ENCODE measurements around the gene THAP4. TPM values are rescaled to one million over a fixed set of nuclear protein-coding genes. Genes with fewer than 3 reads are reported as not detected.

The THAP4 gene
- total and polyA plus RNA-seq, 12 donors = 68.7 to 101 (median 78.3) TPM

DNA sequence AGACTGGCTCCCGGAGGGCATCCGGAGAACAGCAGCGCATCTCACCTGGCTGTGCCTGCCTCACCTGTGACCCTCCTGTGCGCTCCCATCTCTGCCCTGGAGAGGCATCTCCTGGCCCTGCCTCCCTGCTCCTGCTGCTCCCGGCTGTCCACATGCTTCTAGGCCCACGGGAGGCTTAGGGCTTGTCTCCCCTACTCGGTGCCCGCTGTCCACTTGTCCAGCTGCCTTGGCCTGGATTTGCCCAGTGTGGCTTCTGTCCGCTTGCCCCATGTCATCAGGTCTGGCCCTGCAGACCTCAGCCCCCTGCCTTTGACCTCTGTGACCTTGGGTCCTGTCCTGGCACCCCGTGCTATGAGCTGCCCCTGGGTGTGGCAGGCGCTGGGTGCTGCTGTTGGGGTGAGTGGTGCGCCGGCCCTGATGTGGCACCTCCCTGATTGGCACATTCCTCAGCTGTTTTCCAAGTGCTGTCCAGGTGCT, 73.9 kb downstream of the THAP4 start:
- intact Hi-C loops (cut with DNase I) = no loop called here
- no peak for DNase-seq

DNA sequence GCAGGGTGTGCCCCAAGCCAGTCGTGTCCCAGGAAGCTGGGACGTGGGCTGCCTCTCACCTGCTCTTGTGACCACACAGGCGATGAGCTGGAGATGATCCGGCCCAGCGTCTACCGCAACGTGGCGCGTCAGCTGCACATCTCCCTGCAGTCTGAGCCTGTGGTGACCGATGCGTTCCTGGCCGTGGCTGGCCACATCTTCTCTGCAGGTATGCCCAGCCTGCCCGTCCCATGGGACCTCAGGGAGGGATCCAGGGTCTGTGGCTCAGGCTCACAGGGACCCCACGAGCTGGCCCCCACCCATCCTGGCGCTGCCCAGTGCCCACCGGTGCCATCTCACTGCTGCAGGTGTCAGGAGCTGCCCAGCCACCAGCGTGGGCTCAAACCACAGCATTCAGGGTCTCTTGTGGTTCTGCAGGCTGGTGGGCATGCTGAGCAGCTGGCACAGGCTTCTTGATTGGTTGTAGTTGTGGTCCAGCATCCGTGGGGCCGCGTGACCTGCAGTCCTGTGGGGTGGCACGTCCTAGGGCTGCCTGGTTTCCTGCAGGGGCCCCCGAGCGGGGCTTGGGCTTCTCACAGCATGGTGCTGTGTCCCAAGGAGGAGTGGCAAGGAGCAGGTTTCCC, 74.6 kb downstream of the THAP4 start:
- intact Hi-C loops (cut with DNase I) = no loop called here
- Histone ChIP-seq H3K9me3 (peaks cover 0 to 4% (median 0%) of the 10 kb centered on the region in 11 donors), H3K36me3 (peaks cover 0 to 12% (median 0%) of the 10 kb centered on the region in 9 donors), H3K27me3 (peaks cover 0 to 31% (median 5%) of the 10 kb centered on the region in 7 donors), H3K27ac (no peak overlapping the region), H3K4me3 (no peak overlapping the region), H3K4me1 (peaks cover 11 to 43% (median 26%) of the 10 kb centered on the region in 9 donors)
- ATAC-seq (no peak), DNase-seq (no peak)
- TF ChIP-seq, protein P1, sequence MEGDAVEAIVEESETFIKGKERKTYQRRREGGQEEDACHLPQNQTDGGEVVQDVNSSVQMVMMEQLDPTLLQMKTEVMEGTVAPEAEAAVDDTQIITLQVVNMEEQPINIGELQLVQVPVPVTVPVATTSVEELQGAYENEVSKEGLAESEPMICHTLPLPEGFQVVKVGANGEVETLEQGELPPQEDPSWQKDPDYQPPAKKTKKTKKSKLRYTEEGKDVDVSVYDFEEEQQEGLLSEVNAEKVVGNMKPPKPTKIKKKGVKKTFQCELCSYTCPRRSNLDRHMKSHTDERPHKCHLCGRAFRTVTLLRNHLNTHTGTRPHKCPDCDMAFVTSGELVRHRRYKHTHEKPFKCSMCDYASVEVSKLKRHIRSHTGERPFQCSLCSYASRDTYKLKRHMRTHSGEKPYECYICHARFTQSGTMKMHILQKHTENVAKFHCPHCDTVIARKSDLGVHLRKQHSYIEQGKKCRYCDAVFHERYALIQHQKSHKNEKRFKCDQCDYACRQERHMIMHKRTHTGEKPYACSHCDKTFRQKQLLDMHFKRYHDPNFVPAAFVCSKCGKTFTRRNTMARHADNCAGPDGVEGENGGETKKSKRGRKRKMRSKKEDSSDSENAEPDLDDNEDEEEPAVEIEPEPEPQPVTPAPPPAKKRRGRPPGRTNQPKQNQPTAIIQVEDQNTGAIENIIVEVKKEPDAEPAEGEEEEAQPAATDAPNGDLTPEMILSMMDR (IDR thresholded peaks at IDR 0.05) = no peak
- WGBS, 2 donors = 92 to 94% methylated on average over 23 of the region's 23 CpGs

More for the DNA sequence above, 73.9 kb downstream of the THAP4 start:
- Histone ChIP-seq H3K27ac (no peak overlapping the region), H3K4me1 (peaks cover 11 to 43% (median 26%) of the 10 kb centered on the region in 9 donors), H3K36me3 (peaks cover 0 to 12% (median 0%) of the 10 kb centered on the region in 9 donors), H3K9me3 (no peaks in the 10 kb centered on the region), H3K27me3 (peaks cover 0 to 24% (median 5%) of the 10 kb centered on the region in 7 donors), H3K4me3 (no peak overlapping the region)
- peak in 1 of 8 donors; percentile 27 for ATAC-seq
- TF ChIP-seq, protein P1 (IDR thresholded peaks at IDR 0.05) = no peak
- WGBS, 2 donors = 89 to 90% methylated on average over 13 of the region's 13 CpGs

DNA sequence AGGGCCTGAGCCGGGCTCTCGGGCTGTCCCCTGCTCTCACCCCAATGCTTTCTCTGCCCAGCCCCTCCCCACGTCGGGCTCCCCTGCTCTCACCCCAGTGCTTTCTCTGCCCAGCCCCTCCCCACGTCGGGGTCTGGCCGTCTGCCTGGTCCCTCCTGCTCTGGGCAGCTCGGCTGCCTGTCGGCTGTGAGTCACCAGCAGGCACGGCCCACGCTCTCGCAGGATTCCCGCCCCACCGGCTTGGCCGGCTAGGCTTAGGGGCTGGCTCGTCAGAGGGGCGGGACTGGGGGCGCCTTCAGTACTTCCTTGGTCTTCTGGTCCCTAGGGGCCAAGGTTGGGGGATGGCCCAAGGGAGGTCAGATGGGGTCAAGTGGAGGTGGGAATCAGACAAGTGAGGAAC, 75.1 kb downstream of the THAP4 start:
- WGBS, 2 donors = 41 to 49% methylated on average over 18 of the region's 18 CpGs
- TF ChIP-seq, protein P1 (IDR thresholded peaks at IDR 0.05) = no peak
- H3K4me1 ChIP-seq = peaks cover 11 to 43% (median 26%) of the 10 kb centered on the region in 9 donors
- peaks cover 0 to 33% (median 5%) of the 10 kb centered on the region in 7 donors for H3K27me3 ChIP-seq
- H3K4me3 ChIP-seq = no peak overlapping the region
- H3K27ac ChIP-seq = no peak overlapping the region
- ATAC-seq = peak; percentile 25 to 68 (median 58)
- H3K36me3 ChIP-seq = peaks cover 0 to 12% (median 0%) of the 10 kb centered on the region in 9 donors
- H3K9me3 ChIP-seq = peaks cover 0 to 9% (median 2%) of the 10 kb centered on the region in 11 donors
- peak; percentile 50 to 57 for DNase-seq
- intact Hi-C loops (cut with DNase I) = no loop called here

DNA sequence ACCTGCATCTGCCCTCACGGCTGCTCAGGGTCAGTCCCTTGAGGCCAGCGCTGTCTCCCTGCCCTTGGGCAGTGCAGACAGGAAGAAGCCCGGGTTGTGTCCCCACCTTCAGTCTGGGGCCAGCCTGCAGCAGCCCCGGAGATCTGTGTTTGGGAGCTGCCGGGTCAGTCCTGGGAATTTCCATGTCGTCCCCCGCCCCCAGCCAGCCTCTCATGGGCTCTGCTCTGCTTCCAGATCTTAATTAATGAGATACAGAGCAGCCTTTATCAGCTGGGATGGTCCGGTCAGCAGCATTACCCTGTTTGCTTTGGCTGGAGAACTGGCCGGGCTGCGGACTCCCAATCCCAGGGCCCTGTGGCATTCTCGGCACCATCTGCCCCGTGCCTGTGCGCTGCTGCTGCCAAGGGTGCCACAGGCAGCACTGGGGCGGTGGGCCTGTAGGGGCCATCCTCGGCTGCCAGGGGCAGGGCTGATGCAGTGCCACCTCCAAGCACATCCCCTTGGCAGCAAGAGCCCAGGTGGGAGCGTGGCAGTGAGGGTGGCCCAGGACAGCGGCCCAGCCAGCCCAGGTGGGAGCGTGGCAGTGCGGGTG, 76.0 kb downstream of the THAP4 start:
- 64 to 69% methylated on average over 19 of the region's 19 CpGs for WGBS, 2 donors
- H3K9me3 ChIP-seq = peaks cover 0 to 17% (median 9%) of the 10 kb centered on the region in 11 donors
- intact Hi-C loops (cut with DNase I) = no loop called here
- DNase-seq (no peak), ATAC-seq (peak in 4 of 8 donors; percentile 3 to 24 (median 14))
- TF ChIP-seq, protein P1 (IDR thresholded peaks at IDR 0.05) = no peak
- H3K4me3 ChIP-seq = peak overlapping the region in 3 of 10 donors; percentile 56 to 69 (median 58)
- peaks cover 0 to 12% (median 0%) of the 10 kb centered on the region in 9 donors for H3K36me3 ChIP-seq
- H3K27ac ChIP-seq = no peak overlapping the region
- H3K4me1 ChIP-seq = peaks cover 11 to 43% (median 26%) of the 10 kb centered on the region in 9 donors
- peaks cover 0 to 33% (median 5%) of the 10 kb centered on the region in 7 donors for H3K27me3 ChIP-seq

All from heart right ventricle (tissue), 16 donors.